HG02938 (cell line): Measurements from ENCODE around the gene CRABP2.

Experiments
- ATAC-seq: cut with Tn5 transposase; IDR thresholded peaks from one replicate; pipeline ENCODE4 v1.9.1; 2021; ENCODE audit warnings: mild to moderate bottlenecking, moderate library complexity; ENCODE audit not compliant: unreplicated experiment

Gene CRABP2

GRCh38 chr1:156709757-156710489 lies 4.5 kb upstream of the CRABP2 start:
- ATAC-seq: no peak

DNA sequence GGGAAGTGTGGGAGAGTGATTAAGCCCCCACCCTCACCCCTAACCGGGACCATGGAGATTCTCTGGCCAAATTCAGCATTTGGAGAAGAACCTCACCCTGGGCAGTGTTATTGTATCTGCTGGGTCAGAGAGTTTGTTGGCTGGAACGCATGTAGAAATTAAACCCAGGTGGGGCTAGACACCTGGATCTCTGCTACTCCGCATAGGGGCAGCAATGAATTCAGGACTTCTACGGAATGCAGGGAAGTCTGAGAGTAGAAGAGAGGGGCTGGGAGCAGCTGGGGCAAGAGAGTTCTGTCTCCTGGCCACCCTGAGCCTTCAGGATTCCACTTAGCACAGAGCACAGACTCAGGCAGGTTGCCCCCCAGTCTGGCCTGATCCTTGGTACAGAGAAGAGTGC lies 3.6 kb upstream of the CRABP2 start:
- no peak for ATAC-seq

DNA sequence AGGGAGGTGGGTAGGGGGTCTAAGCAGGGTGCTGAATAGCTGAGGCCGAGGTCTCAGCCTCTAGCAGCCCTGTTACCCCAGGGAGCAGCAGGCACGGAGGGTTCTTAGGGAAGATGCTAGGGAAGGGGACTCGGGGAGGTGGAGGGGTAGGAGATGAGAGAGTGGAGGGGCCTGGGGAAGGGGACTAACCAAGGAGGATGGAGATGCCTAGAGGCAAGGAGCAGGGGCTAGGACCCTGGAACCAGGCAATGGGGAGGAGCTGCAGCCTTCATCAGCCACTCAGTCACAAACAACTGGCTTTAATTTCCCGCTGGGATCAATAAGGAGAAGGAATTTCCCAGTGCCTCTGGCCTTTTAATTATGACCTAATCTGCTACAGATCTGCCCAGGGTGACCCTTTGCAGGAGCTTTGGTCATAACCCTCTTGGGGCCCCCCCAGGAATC lies 2.9 kb upstream of the CRABP2 start:
- no peak for ATAC-seq

DNA sequence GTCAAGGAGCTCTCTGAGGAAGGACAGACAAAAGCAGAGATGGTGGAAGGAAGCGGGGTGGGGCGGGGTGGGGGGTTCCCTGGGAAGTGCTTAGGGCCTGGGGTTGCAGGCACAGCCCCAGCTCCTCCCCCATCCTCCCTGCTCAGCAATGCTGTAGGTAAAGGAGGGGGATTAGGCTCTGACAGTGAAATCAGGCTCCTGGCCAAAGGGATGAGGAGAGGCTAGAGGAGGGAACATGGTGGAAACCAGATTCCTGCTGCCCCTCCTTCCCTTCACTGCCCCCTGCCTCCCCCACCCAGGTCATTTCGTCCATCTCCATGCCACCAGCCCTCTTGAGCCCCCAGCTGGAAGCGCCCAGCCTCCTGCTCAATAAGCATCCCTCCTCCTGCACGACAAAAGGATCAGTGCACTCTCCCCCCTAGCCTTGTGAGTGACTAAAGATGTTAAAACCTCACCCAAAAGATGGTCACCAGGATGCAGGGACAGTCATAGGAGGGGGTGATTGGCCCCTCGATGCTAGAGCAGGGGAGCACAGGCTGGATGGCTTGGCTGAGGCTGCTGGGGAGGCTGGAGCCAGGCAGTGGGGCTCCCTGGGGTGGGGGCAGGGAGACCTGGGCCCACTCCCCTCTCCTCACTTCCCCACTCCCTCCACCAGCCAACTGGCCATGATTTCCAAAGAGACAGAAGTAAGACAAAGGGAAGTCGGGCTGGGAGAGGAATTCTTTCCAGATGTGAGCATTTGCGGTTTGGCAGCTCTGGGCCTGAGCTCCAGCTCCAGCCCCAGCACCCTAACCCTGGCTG lies 2.2 kb upstream of the CRABP2 start:
- no peak for ATAC-seq

GRCh38 chr1:156706657-156707416 lies 1.5 kb upstream of the CRABP2 start:
- no peak for ATAC-seq

- ATAC-seq: no peak
These were observed 704 bp upstream of the CRABP2 start for GRCh38 chr1:156705918-156706656.

DNA sequence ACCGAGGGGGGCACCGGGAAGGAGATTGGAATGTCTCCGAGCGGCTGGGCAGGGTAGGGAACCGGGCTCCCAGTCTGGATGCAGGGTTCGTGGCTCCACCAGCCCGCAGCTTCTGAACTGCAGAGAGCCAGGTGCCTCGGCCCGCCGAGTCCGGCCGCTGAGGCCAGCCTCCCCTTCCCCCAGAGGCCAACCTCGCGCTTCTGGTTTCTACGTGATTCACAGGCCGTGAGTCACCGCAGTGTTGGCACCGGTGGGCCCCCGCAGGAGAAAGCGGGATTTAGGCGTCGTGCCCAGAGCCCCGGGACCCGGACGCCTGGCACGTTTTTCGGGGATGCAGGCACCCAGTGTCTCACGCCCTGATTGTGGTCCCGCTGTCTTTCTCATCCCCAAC lies 458 bp downstream of the CRABP2 start:
- no peak for ATAC-seq

GRCh38 chr1:156704166-156704711 lies 1.1 kb downstream of the CRABP2 start:
- ATAC-seq: no peak

DNA sequence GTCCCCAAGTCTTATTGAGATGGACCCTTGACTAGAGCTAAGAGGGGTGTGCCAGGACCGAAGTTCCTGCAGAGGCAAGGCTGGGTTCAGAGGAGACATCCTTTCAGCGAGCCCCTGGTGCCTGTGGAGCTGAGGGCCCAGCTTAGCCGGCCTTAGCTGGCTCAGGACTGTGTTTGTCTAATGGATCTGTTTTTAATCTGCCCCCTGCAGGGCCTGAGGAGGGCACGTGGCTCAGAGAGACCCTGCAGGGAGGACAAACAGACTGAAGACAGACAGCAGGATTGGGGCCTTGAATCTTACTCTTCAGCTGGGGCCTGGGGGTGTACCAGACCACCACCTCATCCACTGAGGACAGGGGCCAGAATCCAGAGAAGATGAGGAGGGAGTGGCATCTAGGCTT lies 1.6 kb downstream of the CRABP2 start:
- no peak for ATAC-seq

GRCh38 chr1:156703336-156703735 lies 2.0 kb downstream of the CRABP2 start:
- ATAC-seq: no peak

GRCh38 chr1:156700736-156701531 lies 4.4 kb downstream of the CRABP2 start:
- no peak for ATAC-seq

- ATAC-seq: no peak
These were observed 6.4 kb downstream of the CRABP2 start for GRCh38 chr1:156698995-156699394.

- no peak for ATAC-seq
These were observed 7.9 kb downstream of the CRABP2 start for GRCh38 chr1:156697481-156697880.

GRCh38 chr1:156696755-156697154 lies 8.6 kb downstream of the CRABP2 start:
- no peak for ATAC-seq

DNA sequence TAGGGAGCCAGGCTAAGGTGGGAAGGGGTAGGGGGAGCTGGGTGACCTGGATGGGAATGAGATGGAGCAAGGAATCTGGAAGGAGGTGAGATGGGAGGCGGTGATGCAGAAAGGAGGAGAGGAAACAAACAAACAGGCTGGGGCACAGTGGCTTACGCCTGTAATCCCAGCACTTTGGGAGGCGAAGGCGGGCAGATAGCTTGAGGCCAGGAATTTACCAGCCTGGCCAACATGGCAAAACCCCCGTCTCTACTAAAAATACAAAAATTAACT lies 10.8 kb downstream of the CRABP2 start:
- ATAC-seq: no peak

GRCh38 chr1:156693848-156694689 lies 11.3 kb downstream of the CRABP2 start:
- ATAC-seq: no peak

- ATAC-seq: no peak
These were observed 12.2 kb downstream of the CRABP2 start for GRCh38 chr1:156692925-156693847.

DNA sequence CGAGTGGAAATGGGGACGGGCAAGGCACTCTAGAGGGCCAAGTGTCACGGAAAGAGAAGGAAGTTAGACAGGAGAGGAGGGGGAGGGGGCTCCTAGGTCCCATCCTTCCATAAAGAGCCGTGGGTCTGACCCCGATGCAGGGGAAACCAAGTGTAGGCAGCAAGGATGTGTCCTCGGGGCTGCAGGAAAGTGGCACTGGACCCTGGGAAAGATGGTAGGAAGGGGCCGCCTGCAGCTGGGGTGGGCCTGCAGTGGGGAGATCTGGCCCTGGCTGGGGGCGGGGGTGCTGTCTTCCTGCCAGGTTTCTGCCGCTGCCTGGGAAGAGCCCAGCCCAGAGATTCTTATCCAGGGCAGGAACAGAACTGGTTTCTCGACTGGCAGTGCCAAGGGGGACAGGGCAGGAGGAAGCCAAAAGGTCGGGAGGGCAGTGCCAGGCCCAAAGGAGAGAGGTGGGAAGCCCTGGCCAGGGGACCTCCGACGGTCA lies 12.9 kb downstream of the CRABP2 start:
- ATAC-seq: no peak
